ENCODE data around the gene SRRM3.

Gene SRRM3

DNA sequence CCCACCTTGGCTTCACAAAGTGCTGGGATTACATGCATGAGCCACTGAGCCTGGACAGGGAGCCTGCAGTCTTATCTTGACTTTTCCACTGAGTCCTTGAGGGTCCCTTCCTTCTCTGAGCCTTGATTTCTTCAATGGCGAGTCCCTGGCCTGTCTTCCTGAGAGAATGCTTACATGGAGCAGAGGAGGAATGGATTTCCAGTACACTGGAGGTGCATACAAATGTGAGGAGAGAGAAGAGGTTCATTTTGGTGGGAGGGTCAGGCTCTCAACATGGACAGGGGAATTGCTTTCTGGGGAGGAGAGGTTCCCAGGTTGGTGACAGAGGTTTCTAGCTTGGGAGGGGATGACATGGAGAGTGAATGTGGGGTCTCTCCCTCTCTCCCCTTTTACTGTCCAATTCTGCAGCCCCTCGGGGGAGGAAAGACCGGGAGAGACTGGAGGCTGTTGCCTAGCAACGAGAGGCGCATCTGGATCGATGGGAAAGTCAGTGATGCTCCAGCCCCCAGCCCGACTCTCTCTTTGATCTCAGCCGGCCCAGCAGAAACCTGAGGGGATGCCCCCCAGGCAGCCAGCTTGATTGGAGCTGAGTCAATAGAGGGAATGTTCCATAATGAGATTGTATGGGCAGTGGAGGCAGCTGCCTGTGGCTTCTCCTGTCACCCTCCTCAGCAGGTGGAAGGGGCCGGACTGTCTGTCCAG is 14.8 kb downstream of the SRRM3 start:
- H3K27ac ChIP-seq (ENCODE audit: low read depth, low read length) = no peak overlapping the region
- no peaks in the 10 kb centered on the region for H3K9me2 ChIP-seq (replicated peaks; ENCODE audit: control insufficient read depth, low read length)
- no peaks in the 10 kb centered on the region for H3K79me2 ChIP-seq (ENCODE audit: control insufficient read depth, low read length)
- no peak overlapping the region for H3K4me3 ChIP-seq (ENCODE audit: low read length)
- H4K20me1 ChIP-seq (ENCODE audit: control insufficient read depth, insufficient read depth, low read depth, low read length) = no peaks in the 10 kb centered on the region
- TF ChIP-seq CTCF (IDR thresholded peaks at IDR 0.05; ENCODE audit: low read depth, low read length, poor library complexity, severe bottlenecking) = no peak
- TF ChIP-seq EZH2phosphoT487 (IDR thresholded peaks at IDR 0.05; ENCODE audit: borderline replicate concordance, low read length) = no peak
- H3F3A ChIP-seq (ENCODE audit: control insufficient read depth, insufficient read depth) = no peaks in the 10 kb centered on the region
- H3K36me3 ChIP-seq (ENCODE audit: control insufficient read depth, low read length) = no peaks in the 10 kb centered on the region
- H3K4me1 ChIP-seq (ENCODE audit: control insufficient read depth, low read length) = no peaks in the 10 kb centered on the region
- no peak overlapping the region for H3K4me2 ChIP-seq (ENCODE audit: low read length)
- H3K9me3 ChIP-seq (ENCODE audit: control insufficient read depth, insufficient read depth, low read length) = no peaks in the 10 kb centered on the region
- no peaks in the 10 kb centered on the region; the same call in 1 of the 2 replicates for H3K27me3 ChIP-seq (ENCODE audit: control insufficient read depth, low read length)

- no peak overlapping the region for H3K4me2 ChIP-seq (ENCODE audit: low read length)
These were observed 16.4 kb downstream of the SRRM3 start for GRCh38 chr7:76217942-76218566.

DNA sequence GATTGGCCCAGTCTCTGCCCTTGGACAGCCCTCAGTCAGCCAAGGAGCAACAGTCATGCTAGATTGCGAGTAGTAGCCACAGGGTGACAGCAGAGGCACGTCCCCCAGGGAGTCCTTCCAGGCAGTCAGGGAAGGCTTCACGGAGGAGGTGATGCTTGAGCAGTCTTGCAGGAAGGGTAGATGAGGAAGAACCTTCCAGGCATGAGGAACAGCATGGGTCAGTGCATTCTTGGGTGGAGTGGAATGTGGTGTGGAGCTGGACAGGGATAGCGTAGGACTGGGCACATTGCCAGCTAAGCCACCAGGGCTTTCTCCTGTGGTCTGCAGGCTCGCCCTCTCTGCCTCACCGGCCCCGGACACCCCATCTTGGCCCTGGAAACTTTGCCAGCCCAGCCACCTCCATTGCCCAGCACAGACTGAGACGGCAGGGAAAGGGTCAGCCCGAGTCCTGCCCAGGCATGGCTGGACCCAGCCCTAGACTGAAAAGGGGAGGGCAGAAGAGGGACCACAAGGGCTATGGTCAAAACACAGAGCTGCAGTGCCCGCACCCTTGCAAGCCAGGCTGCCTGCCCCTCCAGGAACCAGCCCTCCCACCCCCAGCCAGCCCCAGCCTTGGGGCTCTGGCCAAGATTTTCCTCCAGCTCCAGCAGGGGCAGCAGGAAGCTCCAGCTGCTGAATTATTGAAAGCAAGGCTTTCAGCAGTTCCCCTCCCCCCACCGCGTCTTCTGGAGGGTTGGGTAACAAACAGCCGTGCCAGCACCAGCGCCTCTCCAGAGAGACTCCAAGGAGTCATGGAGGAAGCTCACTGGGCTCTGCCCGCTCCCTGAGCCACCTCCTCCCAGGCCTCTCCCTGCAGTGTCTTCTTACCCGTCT is 18.7 kb downstream of the SRRM3 start:
- H3K79me2 ChIP-seq (ENCODE audit: control insufficient read depth, low read length) = no peaks in the 10 kb centered on the region
- H3K9me3 ChIP-seq (ENCODE audit: control insufficient read depth, insufficient read depth, low read length) = no peaks in the 10 kb centered on the region
- no peaks in the 10 kb centered on the region for H3K36me3 ChIP-seq (ENCODE audit: control insufficient read depth, low read length)
- no peaks in the 10 kb centered on the region; the same call in 1 of the 2 replicates for H3K27me3 ChIP-seq (ENCODE audit: control insufficient read depth, low read length)
- no peak overlapping the region for H3K27ac ChIP-seq (ENCODE audit: low read depth, low read length)
- H4K20me1 ChIP-seq (ENCODE audit: control insufficient read depth, insufficient read depth, low read depth, low read length) = no peaks in the 10 kb centered on the region
- no peak overlapping the region for H3K4me3 ChIP-seq (ENCODE audit: low read length)
- H3K9me2 ChIP-seq (replicated peaks; ENCODE audit: control insufficient read depth, low read length) = no peaks in the 10 kb centered on the region
- no peak for TF ChIP-seq CTCF (IDR thresholded peaks at IDR 0.05; ENCODE audit: low read depth, low read length, poor library complexity, severe bottlenecking)
- no peak for TF ChIP-seq EZH2phosphoT487 (IDR thresholded peaks at IDR 0.05; ENCODE audit: borderline replicate concordance, low read length)
- H3F3A ChIP-seq (ENCODE audit: control insufficient read depth, insufficient read depth) = no peaks in the 10 kb centered on the region
- no peak overlapping the region for H3K4me2 ChIP-seq (ENCODE audit: low read length)
- no peaks in the 10 kb centered on the region for H3K4me1 ChIP-seq (ENCODE audit: control insufficient read depth, low read length)

More at GRCh38 chr7:76217942-76218566, 16.4 kb downstream of the SRRM3 start:
- Histone ChIP-seq H3K4me1 (ENCODE audit: control insufficient read depth, low read length) (no peaks in the 10 kb centered on the region), H3K36me3 (ENCODE audit: control insufficient read depth, low read length) (no peaks in the 10 kb centered on the region), H3K9me3 (ENCODE audit: control insufficient read depth, insufficient read depth, low read length) (no peaks in the 10 kb centered on the region), H3K9me2 (replicated peaks; ENCODE audit: control insufficient read depth, low read length) (no peaks in the 10 kb centered on the region), H3F3A (ENCODE audit: control insufficient read depth, insufficient read depth) (no peaks in the 10 kb centered on the region), H3K27me3 (ENCODE audit: control insufficient read depth, low read length) (no peaks in the 10 kb centered on the region; the same call in 1 of the 2 replicates), H3K27ac (ENCODE audit: low read depth, low read length) (no peak overlapping the region), H4K20me1 (ENCODE audit: control insufficient read depth, insufficient read depth, low read depth, low read length) (no peaks in the 10 kb centered on the region), H3K4me3 (ENCODE audit: low read length) (no peak overlapping the region), H3K79me2 (ENCODE audit: control insufficient read depth, low read length) (no peaks in the 10 kb centered on the region)
- TF ChIP-seq CTCF (IDR thresholded peaks at IDR 0.05; ENCODE audit: low read depth, low read length, poor library complexity, severe bottlenecking) = no peak
